ENCODE results near the gene JPH3.

DNA sequence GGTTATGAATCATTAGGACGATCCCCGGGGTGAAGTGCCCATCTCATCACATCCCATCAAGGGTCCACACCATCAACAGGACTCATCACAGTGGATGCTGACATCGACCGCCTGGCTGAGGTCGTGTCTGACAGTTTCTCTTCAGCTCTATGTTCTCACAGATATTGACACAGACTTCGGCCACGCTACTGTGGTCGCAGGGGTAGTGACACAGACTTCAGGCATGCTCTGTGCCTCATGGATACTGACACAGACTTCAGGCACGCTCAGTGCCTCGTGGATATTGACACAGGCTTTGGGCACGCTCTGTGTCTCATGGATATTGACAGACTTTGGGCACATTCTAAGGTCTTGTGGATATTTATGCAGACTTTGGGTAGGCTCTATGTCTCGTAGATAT lies 113.3 kb downstream of the JPH3 start:
- TF ChIP-seq POLR2A (IDR thresholded peaks at IDR 0.05): no peak
- TF ChIP-seq, protein P1, sequence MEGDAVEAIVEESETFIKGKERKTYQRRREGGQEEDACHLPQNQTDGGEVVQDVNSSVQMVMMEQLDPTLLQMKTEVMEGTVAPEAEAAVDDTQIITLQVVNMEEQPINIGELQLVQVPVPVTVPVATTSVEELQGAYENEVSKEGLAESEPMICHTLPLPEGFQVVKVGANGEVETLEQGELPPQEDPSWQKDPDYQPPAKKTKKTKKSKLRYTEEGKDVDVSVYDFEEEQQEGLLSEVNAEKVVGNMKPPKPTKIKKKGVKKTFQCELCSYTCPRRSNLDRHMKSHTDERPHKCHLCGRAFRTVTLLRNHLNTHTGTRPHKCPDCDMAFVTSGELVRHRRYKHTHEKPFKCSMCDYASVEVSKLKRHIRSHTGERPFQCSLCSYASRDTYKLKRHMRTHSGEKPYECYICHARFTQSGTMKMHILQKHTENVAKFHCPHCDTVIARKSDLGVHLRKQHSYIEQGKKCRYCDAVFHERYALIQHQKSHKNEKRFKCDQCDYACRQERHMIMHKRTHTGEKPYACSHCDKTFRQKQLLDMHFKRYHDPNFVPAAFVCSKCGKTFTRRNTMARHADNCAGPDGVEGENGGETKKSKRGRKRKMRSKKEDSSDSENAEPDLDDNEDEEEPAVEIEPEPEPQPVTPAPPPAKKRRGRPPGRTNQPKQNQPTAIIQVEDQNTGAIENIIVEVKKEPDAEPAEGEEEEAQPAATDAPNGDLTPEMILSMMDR (IDR thresholded peaks at IDR 0.05): no peak

All from testis (tissue), 2 donors.